ENCODE results near the gene TMBIM1.

GRCh38 chr2:218331745-218332144, 39.4 kb upstream of the TMBIM1 start:
- TF ChIP-seq, protein P1, sequence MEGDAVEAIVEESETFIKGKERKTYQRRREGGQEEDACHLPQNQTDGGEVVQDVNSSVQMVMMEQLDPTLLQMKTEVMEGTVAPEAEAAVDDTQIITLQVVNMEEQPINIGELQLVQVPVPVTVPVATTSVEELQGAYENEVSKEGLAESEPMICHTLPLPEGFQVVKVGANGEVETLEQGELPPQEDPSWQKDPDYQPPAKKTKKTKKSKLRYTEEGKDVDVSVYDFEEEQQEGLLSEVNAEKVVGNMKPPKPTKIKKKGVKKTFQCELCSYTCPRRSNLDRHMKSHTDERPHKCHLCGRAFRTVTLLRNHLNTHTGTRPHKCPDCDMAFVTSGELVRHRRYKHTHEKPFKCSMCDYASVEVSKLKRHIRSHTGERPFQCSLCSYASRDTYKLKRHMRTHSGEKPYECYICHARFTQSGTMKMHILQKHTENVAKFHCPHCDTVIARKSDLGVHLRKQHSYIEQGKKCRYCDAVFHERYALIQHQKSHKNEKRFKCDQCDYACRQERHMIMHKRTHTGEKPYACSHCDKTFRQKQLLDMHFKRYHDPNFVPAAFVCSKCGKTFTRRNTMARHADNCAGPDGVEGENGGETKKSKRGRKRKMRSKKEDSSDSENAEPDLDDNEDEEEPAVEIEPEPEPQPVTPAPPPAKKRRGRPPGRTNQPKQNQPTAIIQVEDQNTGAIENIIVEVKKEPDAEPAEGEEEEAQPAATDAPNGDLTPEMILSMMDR (IDR thresholded peaks at IDR 0.05; ENCODE audit: low read length), result no peak
- no peak for TF ChIP-seq EZH2 (IDR thresholded peaks at IDR 0.05; ENCODE audit: borderline replicate concordance, low read length)
